Spleen (tissue), 3 donors: ENCODE data around the gene SIK3.

Experiments used
- POLR2A ChIP-seq, 3 donors: fragments of 450-650 bp; IDR thresholded peaks; one replicate each; pipeline ENCODE4 v1.5.1; 2017; ENCODE audit warnings: antibody characterized with exemption in 3 of 3, mild to moderate bottlenecking in 1 of 3
- POLR2AphosphoS5 ChIP-seq, 3 donors: sonication (generic); formaldehyde crosslinking; IDR thresholded peaks; one replicate each; pipeline ENCODE4 v1.5.1; 2017; ENCODE audit warnings: antibody characterized with exemption in 3 of 3

DNA sequence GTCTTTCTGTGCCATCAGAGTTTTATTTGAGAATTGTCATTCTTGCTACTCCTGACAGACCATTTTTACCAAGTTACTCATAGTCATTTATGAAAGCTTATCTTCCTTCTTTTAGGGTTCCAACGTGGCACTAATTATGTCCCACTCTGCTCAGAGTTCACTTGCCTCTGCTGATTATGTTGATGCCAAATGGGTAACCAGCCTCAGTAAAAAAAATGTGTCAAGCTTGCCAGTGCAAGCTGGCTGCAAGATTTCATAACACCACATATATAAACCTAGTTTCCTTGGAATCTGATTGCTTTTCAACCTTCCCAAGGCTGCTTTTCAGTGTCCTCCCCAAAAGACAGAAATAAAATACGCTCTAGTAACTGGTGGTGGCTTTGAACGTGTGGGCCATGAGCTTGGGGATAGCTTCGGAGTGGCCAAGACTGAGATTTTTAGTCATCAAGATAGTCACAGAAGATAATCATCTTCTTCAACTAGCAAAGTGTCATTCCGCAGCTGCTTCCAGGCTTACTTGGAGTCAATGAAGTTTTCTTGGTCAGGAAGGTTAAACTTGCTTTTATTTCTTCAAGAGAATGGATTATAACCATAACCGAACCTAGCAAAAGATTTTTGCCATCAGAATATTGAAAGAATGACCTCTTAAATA lies 231.3 kb downstream of the SIK3 start:
- TF ChIP-seq POLR2A (IDR thresholded peaks at IDR 0.05) (no peak), POLR2AphosphoS5 (IDR thresholded peaks at IDR 0.05) (no peak)
